Measurements from ENCODE around the gene PLPPR2. TPM values are rescaled to one million over a fixed set of nuclear protein-coding genes. Genes with fewer than 3 reads are reported as not detected.

PLPPR2 gene
- total RNA-seq, 1 donor from 2014 or later: 7.9 TPM

- H3K27me3 Mint-ChIP-seq: no peaks in the 10 kb centered on the region
- TF ChIP-seq, protein P1, sequence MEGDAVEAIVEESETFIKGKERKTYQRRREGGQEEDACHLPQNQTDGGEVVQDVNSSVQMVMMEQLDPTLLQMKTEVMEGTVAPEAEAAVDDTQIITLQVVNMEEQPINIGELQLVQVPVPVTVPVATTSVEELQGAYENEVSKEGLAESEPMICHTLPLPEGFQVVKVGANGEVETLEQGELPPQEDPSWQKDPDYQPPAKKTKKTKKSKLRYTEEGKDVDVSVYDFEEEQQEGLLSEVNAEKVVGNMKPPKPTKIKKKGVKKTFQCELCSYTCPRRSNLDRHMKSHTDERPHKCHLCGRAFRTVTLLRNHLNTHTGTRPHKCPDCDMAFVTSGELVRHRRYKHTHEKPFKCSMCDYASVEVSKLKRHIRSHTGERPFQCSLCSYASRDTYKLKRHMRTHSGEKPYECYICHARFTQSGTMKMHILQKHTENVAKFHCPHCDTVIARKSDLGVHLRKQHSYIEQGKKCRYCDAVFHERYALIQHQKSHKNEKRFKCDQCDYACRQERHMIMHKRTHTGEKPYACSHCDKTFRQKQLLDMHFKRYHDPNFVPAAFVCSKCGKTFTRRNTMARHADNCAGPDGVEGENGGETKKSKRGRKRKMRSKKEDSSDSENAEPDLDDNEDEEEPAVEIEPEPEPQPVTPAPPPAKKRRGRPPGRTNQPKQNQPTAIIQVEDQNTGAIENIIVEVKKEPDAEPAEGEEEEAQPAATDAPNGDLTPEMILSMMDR (IDR thresholded peaks at IDR 0.05; ENCODE audit: unreplicated experiment): no peak
- H3K9me3 Mint-ChIP-seq (ENCODE audit: low read depth): no peaks in the 10 kb centered on the region
- DNase-seq (ENCODE audit: low spot score, unreplicated experiment): no peak
- peaks cover 2% of the 10 kb centered on the region for H3K36me3 Mint-ChIP-seq (ENCODE audit: insufficient read depth)
- H3K4me1 Mint-ChIP-seq (ENCODE audit: low read depth): no peaks in the 10 kb centered on the region
- no peak overlapping the region for H3K4me3 Mint-ChIP-seq (ENCODE audit: low read depth)
- H3K27ac Mint-ChIP-seq: no peak overlapping the region
Measured at GRCh38 chr19:11367528-11367927, 12.3 kb downstream of the PLPPR2 start.

DNA sequence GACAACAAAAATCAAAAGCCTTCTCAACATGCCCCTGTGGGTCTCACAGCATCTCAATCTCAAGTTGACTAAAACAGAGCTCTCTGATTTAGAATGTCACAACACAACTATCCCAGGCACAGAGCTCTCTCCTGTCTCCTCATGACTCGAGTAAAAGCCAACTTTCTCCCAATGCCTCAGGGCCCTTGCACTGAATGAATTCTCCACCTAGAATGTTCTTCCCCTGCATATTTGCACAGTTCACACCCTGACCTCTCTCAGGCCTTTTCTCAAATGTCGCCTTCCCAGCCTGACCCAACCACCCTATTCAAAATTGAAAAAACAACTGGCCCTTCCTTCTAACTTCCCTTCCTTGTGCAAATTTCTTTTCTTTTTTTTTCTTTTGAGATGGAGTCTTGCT lies 15.5 kb downstream of the PLPPR2 start:
- no peak for DNase-seq (ENCODE audit: low spot score, unreplicated experiment)
- Mint-ChIP-seq H3K4me3 (ENCODE audit: low read depth) (no peak overlapping the region), H3K27ac (no peak overlapping the region), H3K4me1 (ENCODE audit: low read depth) (peaks cover 5% of the 10 kb centered on the region), H3K9me3 (ENCODE audit: low read depth) (no peaks in the 10 kb centered on the region), H3K27me3 (no peaks in the 10 kb centered on the region), H3K36me3 (ENCODE audit: insufficient read depth) (peaks cover 2% of the 10 kb centered on the region)
- TF ChIP-seq, protein P1 (IDR thresholded peaks at IDR 0.05; ENCODE audit: unreplicated experiment): no peak

DNA sequence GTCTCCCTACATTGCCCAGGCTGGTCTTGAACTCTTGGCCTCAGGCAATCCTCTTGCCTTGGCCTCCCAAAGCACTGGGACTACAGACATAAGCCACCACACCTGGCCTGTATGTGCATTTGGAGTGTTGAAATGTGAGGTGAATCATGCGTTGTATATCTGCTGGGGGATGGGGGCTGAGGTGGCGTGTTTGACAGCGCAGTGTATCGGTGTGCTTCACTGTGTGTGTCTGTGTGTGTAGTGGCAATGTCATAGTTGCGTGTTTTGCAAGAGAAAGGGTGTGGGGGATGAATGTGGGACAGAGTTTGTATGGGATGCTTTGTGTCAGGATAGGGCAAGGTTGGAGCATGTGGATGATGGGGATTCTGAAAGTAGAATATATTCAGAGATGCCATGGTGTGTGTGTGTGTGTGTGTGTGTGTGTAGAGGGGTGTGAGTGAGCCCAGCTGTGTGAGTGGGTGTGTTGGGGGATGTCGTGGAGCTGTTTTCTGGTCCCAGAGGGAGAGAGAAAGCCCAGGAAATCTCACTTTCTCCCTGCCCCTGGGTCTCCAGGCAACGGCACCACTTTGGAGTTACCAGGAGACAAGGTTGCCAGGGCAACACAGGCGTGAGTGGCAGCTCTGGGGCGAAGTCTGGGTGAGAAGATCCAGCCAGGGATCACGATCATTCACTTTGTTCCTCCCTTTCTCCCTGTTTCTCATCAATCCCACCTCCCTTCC lies 18.1 kb downstream of the PLPPR2 start:
- TF ChIP-seq, protein P1 (IDR thresholded peaks at IDR 0.05; ENCODE audit: unreplicated experiment): no peak
- H3K4me1 Mint-ChIP-seq (ENCODE audit: low read depth): peaks cover 7% of the 10 kb centered on the region
- H3K9me3 Mint-ChIP-seq (ENCODE audit: low read depth): no peaks in the 10 kb centered on the region
- no peaks in the 10 kb centered on the region for H3K27me3 Mint-ChIP-seq
- peak; percentile 37 for DNase-seq (ENCODE audit: low spot score, unreplicated experiment)
- H3K4me3 Mint-ChIP-seq (ENCODE audit: low read depth): no peak overlapping the region
- H3K27ac Mint-ChIP-seq: no peak overlapping the region
- H3K36me3 Mint-ChIP-seq (ENCODE audit: insufficient read depth): peaks cover 3% of the 10 kb centered on the region

GRCh38 chr19:11373885-11374432 lies 18.7 kb downstream of the PLPPR2 start:
- H3K4me3 Mint-ChIP-seq (ENCODE audit: low read depth): no peak overlapping the region
- DNase-seq (ENCODE audit: low spot score, unreplicated experiment): no peak
- H3K9me3 Mint-ChIP-seq (ENCODE audit: low read depth): no peaks in the 10 kb centered on the region
- no peaks in the 10 kb centered on the region for H3K27me3 Mint-ChIP-seq
- peaks cover 3% of the 10 kb centered on the region for H3K36me3 Mint-ChIP-seq (ENCODE audit: insufficient read depth)
- no peak overlapping the region for H3K27ac Mint-ChIP-seq
- H3K4me1 Mint-ChIP-seq (ENCODE audit: low read depth): peaks cover 7% of the 10 kb centered on the region
- TF ChIP-seq, protein P1 (IDR thresholded peaks at IDR 0.05; ENCODE audit: unreplicated experiment): no peak

GRCh38 chr19:11374433-11375142 lies 19.4 kb downstream of the PLPPR2 start, which contains the start of gene SWSAP1:
Gene SWSAP1, plus strand, starts transcription at chr19:11374666. Its CDS starts 15 bp downstream, at chr19:11374681.
- no peak within 1 kb of the TSS for H3K27ac Mint-ChIP-seq
- no peak within 1 kb of the TSS for H3K4me3 Mint-ChIP-seq (ENCODE audit: low read depth)
- TF ChIP-seq, protein P1 (IDR thresholded peaks at IDR 0.05; ENCODE audit: unreplicated experiment): no peak
- peak; percentile 93 for DNase-seq (ENCODE audit: low spot score, unreplicated experiment)
- H3K9me3 Mint-ChIP-seq (ENCODE audit: low read depth): no peaks in the 10 kb centered on the region
- H3K27me3 Mint-ChIP-seq: no peaks in the 10 kb centered on the region
- peaks cover 7% of the 10 kb centered on the region for H3K4me1 Mint-ChIP-seq (ENCODE audit: low read depth)
- H3K36me3 Mint-ChIP-seq (ENCODE audit: insufficient read depth): peaks cover 3% of the 10 kb centered on the region

Data from progenitor cell of endocrine pancreas (in vitro differentiated cells).